Measurements from ENCODE around the gene AP5S1. TPM values are rescaled to one million over a fixed set of nuclear protein-coding genes. Genes with fewer than 3 reads are reported as not detected.

The AP5S1 gene
- total RNA-seq, 1 experiment from 2014 or later, result 3.9 TPM

DNA sequence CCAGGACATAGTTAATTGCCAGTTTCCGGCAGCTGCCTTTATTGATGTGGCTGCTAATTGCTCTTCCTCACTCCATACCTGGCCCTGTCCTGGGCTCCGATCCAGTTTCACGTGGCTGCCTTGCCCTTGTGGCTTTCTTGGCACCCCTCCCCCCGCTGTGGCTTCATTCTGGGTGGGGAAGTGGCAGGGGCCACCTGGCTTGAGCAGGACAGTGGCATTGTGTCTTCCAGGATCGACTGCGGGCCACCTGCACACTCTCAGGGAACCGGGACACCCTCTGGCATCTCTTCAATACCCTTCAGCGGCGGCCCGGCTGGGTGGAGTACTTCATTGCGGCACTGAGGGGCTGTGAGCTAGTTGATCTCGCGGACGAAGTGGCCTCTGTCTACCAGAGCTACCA, 37.1 kb downstream of the AP5S1 start:
- H3K36me3 Mint-ChIP-seq (ENCODE audit: insufficient read depth in 1 of 3, low read depth in 3 of 3), result peaks cover 28 to 64% (median 52%) of the 10 kb centered on the region in 3 experiments
- no peak overlapping the region for H3K27ac Mint-ChIP-seq
- Histone ChIP-seq H3K4ac (ENCODE audit: low read depth, low read length) (no peak overlapping the region), H3K79me2 (ENCODE audit: insufficient read depth, low read length) (no peaks in the 10 kb centered on the region), H4K91ac (ENCODE audit: insufficient read length, low read depth, low read length) (no peak overlapping the region), H2BK12ac (ENCODE audit: insufficient read length, low read depth, low read length) (no peak overlapping the region), H2BK120ac (ENCODE audit: low read depth, low read length, poor library complexity, severe bottlenecking) (no peak overlapping the region), H2BK20ac (ENCODE audit: low read depth, low read length, poor library complexity, severe bottlenecking) (no peak overlapping the region), H3K27ac (ENCODE audit: insufficient read length, low read depth, low read length) (no peak overlapping the region), H3K4me1 (ENCODE audit: insufficient read depth, low read length) (no peaks in the 10 kb centered on the region), H3T11ph (ENCODE audit: low read length) (no peak overlapping the region), H3K14ac (ENCODE audit: insufficient read depth, low read length) (no peak overlapping the region), H3K79me1 (ENCODE audit: insufficient read depth, low read depth, low read length, poor library complexity, severe bottlenecking) (no peaks in the 10 kb centered on the region), H3K56ac (ENCODE audit: insufficient read length, low read depth, low read length) (no peak overlapping the region), H3K18ac (ENCODE audit: insufficient read length, low read depth, low read length) (no peak overlapping the region), H4K20me1 (ENCODE audit: control insufficient read depth, insufficient read depth, insufficient read length) (no peaks in the 10 kb centered on the region), H3K4me2 (ENCODE audit: insufficient read depth, insufficient read length, low read length) (no peak overlapping the region), H2BK15ac (ENCODE audit: low read depth, low read length) (no peak overlapping the region), H3K23me2 (ENCODE audit: insufficient read length, low read depth, low read length, poor library complexity, severe bottlenecking) (no peaks in the 10 kb centered on the region), H2BK5ac (ENCODE audit: insufficient read length, low read length) (no peak overlapping the region), H3K23ac (ENCODE audit: insufficient read length, low read depth, low read length) (no peak overlapping the region), H3K9ac (ENCODE audit: extremely low read depth, insufficient read length, low read length) (no peak overlapping the region), H4K5ac (ENCODE audit: insufficient read length, low read depth, low read length) (no peak overlapping the region), H3K27me3 (ENCODE audit: insufficient read depth, low read length) (no peaks in the 10 kb centered on the region), H4K8ac (replicated peaks; ENCODE audit: insufficient read length, low read depth, low read length) (no peak overlapping the region), H2AFZ (ENCODE audit: low read length) (no peak overlapping the region), H2AK5ac (ENCODE audit: insufficient read length, low read length) (no peak overlapping the region), H3K9me3 (ENCODE audit: control insufficient read depth, low read depth, low read length) (no peaks in the 10 kb centered on the region)
- no peak for DNase-seq
- no peak overlapping the region for H3K4me3 Mint-ChIP-seq
- peaks cover 0 to 4% of the 10 kb centered on the region in 2 experiments; a peak in 2 of 5 replicates for H3K9me3 Mint-ChIP-seq
- peaks cover 2% of the 10 kb centered on the region; the same call in 1 of the 2 replicates for H3K27me3 Mint-ChIP-seq (ENCODE audit: low read depth)
- no CpG with 5 or more reads among the region's 14 CpGs for WGBS (ENCODE audit: extremely low coverage, insufficient read length, low lambda C conversion rate)
- H3K4me1 Mint-ChIP-seq, result peaks cover 0 to 2% of the 10 kb centered on the region in 2 experiments; a peak in 1 of 4 replicates
- TF ChIP-seq, protein P1, sequence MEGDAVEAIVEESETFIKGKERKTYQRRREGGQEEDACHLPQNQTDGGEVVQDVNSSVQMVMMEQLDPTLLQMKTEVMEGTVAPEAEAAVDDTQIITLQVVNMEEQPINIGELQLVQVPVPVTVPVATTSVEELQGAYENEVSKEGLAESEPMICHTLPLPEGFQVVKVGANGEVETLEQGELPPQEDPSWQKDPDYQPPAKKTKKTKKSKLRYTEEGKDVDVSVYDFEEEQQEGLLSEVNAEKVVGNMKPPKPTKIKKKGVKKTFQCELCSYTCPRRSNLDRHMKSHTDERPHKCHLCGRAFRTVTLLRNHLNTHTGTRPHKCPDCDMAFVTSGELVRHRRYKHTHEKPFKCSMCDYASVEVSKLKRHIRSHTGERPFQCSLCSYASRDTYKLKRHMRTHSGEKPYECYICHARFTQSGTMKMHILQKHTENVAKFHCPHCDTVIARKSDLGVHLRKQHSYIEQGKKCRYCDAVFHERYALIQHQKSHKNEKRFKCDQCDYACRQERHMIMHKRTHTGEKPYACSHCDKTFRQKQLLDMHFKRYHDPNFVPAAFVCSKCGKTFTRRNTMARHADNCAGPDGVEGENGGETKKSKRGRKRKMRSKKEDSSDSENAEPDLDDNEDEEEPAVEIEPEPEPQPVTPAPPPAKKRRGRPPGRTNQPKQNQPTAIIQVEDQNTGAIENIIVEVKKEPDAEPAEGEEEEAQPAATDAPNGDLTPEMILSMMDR (conservative IDR thresholded peaks at IDR 0.05), result no peak
